ENCODE results near the gene ITGB7. TPM values are rescaled to one million over a fixed set of nuclear protein-coding genes. Genes with fewer than 3 reads are reported as not detected.

ITGB7 gene
- polyA plus RNA-seq, 12 donors, result 0.31 to 4.2 (median 0.84) TPM; not detected in 2

DNA sequence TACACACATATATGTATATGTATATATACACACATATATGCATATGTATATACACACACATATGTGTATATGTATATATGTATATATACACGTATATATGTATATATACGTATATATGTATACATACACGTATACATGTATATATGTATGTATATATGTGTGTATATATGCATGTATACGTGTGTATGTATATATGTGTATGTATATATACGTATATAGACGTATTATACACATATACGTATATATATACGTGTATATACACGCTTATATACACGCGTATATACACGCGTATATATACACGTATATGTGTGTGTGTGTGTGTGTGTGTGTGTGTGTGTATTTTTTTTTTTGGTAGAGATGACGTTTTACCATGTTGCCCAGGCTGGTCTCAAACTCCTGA, 59.4 kb downstream of the ITGB7 start:
- no peak for DNase-seq

DNA sequence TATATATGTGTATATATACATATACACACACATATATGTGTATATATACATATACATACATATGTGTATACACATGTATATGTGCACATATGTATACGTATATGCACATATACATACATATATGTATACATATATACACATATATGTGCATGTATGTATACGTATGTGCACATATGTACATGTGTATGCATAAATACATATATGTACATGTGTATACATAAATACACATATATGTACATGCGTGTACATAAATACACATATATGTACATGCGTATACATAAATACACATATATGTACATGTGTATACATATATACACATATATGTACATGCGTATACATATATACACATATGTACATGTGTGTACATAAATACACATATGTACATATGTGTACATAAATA, 59.9 kb downstream of the ITGB7 start:
- no peak for DNase-seq

DNA sequence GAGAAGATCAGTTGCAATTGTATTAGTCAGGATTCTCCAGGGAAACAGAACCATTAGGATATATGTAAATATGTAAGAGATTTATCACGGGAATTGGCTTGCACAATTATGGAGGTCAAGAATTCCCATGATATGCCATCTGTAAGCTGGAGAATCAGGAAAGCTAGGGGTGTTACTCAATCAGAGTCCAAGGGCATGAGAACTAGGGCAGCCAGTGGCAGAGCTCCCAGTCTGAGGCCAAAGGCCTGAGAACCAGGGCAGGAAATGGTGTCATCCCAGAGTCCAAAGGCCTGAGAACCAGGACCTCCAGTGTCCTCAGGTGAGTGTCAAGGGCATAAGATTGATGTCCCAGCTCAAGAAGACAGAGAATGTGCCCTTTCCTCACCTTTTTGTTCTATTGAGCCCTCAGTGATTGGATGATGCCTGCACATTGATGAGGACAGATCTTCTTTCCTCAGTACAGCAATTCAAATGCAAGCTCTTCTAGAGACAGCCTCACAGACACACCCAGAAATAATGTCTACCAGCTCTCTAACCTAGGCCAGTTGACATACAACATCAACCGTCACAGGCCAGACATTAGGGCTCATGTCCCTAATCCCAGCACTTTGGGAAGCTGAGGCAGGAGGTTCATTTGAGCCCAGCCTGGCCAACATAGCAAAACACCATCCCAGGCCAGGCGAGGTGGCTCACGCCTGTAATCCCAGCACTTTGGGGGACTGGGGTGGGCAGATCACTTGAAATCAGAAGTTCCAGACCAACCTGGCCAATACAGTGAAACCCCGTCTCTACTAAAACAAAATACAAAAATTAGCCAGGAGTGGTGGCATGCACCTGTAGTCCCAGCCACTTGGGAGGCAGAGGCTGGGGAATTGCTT, 61.4 kb downstream of the ITGB7 start:
- no peak for DNase-seq

DNA sequence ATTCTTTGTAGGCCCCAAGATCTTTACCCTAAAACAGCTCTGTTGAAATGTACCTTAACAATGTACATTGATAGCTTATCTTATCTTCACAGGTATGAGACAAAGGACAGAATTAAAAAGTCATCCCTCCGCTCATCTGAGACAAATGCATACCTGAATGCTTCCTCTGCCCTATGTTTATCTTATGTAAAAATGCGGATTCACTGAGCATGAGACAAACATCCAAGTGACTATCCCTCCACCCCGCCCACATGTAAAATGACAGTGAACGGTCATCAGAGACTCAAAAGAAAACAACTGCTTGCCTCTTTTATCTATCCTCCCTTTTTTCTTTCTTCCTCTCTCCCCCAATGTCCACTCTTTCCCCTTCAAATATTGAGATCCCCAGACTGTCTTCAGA, 63.7 kb downstream of the ITGB7 start:
- DNase-seq, result no peak

Other genes with a start within 250 kb of the ITGB7 start
- 100 to 1,000 TPM; 256 to 501 (median 413) TPM for gene EIF4B, start 200.8 kb downstream of the ITGB7 start, polyA plus RNA-seq (ENCODE audit: insufficient read length in 12 of 12)
- gene TNS2, start 157.2 kb downstream of the ITGB7 start, polyA plus RNA-seq (ENCODE audit: insufficient read length in 12 of 12), result 100 to 1,000 TPM in 5 of 12 donors, 10 to 100 TPM in 7; 61.4 to 665 (median 96.2) TPM
- 10 to 100 TPM in 11 of 12 donors, not detected in 1; 14.7 to 34.8 (median 17.9) TPM for gene SPRYD3, start 127.9 kb downstream of the ITGB7 start, polyA plus RNA-seq (ENCODE audit: insufficient read length in 12 of 12)
- gene IGFBP6, start 109.6 kb downstream of the ITGB7 start, polyA plus RNA-seq (ENCODE audit: insufficient read length in 12 of 12), result 100 to 1,000 TPM in 1 of 12 donors, 10 to 100 TPM in 10, not detected in 1; 47.3 to 106 (median 67.0) TPM
- gene SOAT2, start 103.8 kb downstream of the ITGB7 start, polyA plus RNA-seq (ENCODE audit: insufficient read length in 12 of 12), result 1 to 10 TPM in 1 of 12 donors, under 1 TPM in 10, not detected in 1; 0.13 to 8.0 (median 0.24) TPM
- gene ZNF740, start 26.5 kb downstream of the ITGB7 start, polyA plus RNA-seq (ENCODE audit: insufficient read length in 12 of 12), result 10 to 100 TPM in 11 of 12 donors, not detected in 1; 16.0 to 37.8 (median 30.9) TPM
- gene CSAD, start 26.3 kb downstream of the ITGB7 start, polyA plus RNA-seq (ENCODE audit: insufficient read length in 12 of 12), result 10 to 100 TPM in 11 of 12 donors, not detected in 1; 12.8 to 88.6 (median 39.1) TPM
- 10 to 100 TPM in 11 of 12 donors, not detected in 1; 17.8 to 72.7 (median 26.0) TPM for gene RARG, start 25.0 kb upstream of the ITGB7 start, polyA plus RNA-seq (ENCODE audit: insufficient read length in 12 of 12)
- gene ESPL1, start 61.0 kb upstream of the ITGB7 start, polyA plus RNA-seq (ENCODE audit: insufficient read length in 12 of 12), result 10 to 100 TPM in 1 of 12 donors, 1 to 10 TPM in 10, not detected in 1; 3.2 to 13.1 (median 6.0) TPM
- gene PFDN5, start 88.3 kb upstream of the ITGB7 start, polyA plus RNA-seq (ENCODE audit: insufficient read length in 12 of 12), result 100 to 1,000 TPM in 11 of 12 donors, not detected in 1; 330 to 592 (median 511) TPM
- gene MYG1, start 92.4 kb upstream of the ITGB7 start, polyA plus RNA-seq (ENCODE audit: insufficient read length in 12 of 12), result 10 to 100 TPM in 11 of 12 donors, not detected in 1; 14.9 to 36.4 (median 32.3) TPM
- 10 to 100 TPM in 11 of 12 donors, not detected in 1; 34.7 to 68.7 (median 52.3) TPM for gene AAAS, start 114.4 kb upstream of the ITGB7 start, polyA plus RNA-seq (ENCODE audit: insufficient read length in 12 of 12)
- gene SP7, start 129.1 kb upstream of the ITGB7 start, polyA plus RNA-seq (ENCODE audit: insufficient read length in 12 of 12), result 1 to 10 TPM in 1 of 12 donors, under 1 TPM in 5, not detected in 6; 0.05 to 1.2 (median 0.22) TPM
- gene SP1, start 172.9 kb upstream of the ITGB7 start, polyA plus RNA-seq (ENCODE audit: insufficient read length in 12 of 12), result 10 to 100 TPM in 11 of 12 donors, not detected in 1; 37.9 to 66.0 (median 43.3) TPM
- gene AMHR2, start 216.6 kb upstream of the ITGB7 start, polyA plus RNA-seq (ENCODE audit: insufficient read length in 12 of 12), result under 1 TPM in 1 of 12 donors, not detected in 11; 0.07 TPM
- gene PRR13, start 234.5 kb upstream of the ITGB7 start, polyA plus RNA-seq (ENCODE audit: insufficient read length in 12 of 12), result 100 to 1,000 TPM in 1 of 12 donors, 10 to 100 TPM in 10, not detected in 1; 42.5 to 197 (median 51.4) TPM
- gene PCBP2, start 244.9 kb upstream of the ITGB7 start, polyA plus RNA-seq (ENCODE audit: insufficient read length in 12 of 12), result 100 to 1,000 TPM; 459 to 676 (median 588) TPM

All from muscle of arm (tissue), 12 donors.